ENCODE measurements around the gene SLC28A2. TPM values are rescaled to one million over a fixed set of nuclear protein-coding genes. Genes with fewer than 3 reads are reported as not detected.

Gene SLC28A2, protein sequence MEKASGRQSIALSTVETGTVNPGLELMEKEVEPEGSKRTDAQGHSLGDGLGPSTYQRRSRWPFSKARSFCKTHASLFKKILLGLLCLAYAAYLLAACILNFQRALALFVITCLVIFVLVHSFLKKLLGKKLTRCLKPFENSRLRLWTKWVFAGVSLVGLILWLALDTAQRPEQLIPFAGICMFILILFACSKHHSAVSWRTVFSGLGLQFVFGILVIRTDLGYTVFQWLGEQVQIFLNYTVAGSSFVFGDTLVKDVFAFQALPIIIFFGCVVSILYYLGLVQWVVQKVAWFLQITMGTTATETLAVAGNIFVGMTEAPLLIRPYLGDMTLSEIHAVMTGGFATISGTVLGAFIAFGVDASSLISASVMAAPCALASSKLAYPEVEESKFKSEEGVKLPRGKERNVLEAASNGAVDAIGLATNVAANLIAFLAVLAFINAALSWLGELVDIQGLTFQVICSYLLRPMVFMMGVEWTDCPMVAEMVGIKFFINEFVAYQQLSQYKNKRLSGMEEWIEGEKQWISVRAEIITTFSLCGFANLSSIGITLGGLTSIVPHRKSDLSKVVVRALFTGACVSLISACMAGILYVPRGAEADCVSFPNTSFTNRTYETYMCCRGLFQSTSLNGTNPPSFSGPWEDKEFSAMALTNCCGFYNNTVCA
- polyA plus RNA-seq (2011; rRNA removed) (not detected in 2 replicates), polyA minus RNA-seq (2011; rRNA and poly(A)+ RNA removed) (not detected in 2 replicates)

DNA sequence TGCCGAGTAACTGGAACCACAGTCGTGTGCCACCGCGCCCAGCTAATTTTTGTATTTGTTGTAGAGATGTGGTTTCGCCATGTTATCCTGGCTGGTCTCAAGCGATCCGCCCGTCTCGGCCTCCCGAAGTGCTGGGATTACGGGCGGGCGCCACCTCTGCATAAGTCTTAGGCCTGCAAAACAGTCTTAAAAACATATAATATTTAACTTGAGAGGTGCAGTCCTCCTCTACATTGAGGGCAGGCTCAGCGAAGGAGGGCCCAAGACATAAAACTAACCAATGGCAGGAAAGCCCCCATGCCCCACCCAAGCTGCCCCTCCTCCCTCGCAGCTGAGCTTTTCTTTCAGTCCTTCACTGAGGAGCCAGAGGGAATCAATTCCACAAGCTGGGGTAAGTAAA lies at the start of gene SLC28A2:
SLC28A2 (plus strand) TSS at position 347 of the 400 bp plus-strand sequence. CDS start 982 bp downstream, outside the sequence.
- Histone ChIP-seq H3K27me3 (ENCODE audit: control insufficient read depth, insufficient read depth, low read length) (no peaks in the 10 kb centered on the region), H3K36me3 (ENCODE audit: control insufficient read depth, insufficient read depth, low read length) (no peaks in the 10 kb centered on the region), H3K4me3 (ENCODE audit: low read depth, low read length) (no peak within 1 kb of the TSS)
- no peak for DNase-seq (ENCODE audit: low read depth)
- ChIA-PET CTCF (interaction anchor here (1.0 kb wide), 1 partner anchor 9 kb away, joined by 4 read pairs; no protein-coding TSS in a partner anchor), POLR2A (no interaction called here)
- TF ChIP-seq, protein P1, sequence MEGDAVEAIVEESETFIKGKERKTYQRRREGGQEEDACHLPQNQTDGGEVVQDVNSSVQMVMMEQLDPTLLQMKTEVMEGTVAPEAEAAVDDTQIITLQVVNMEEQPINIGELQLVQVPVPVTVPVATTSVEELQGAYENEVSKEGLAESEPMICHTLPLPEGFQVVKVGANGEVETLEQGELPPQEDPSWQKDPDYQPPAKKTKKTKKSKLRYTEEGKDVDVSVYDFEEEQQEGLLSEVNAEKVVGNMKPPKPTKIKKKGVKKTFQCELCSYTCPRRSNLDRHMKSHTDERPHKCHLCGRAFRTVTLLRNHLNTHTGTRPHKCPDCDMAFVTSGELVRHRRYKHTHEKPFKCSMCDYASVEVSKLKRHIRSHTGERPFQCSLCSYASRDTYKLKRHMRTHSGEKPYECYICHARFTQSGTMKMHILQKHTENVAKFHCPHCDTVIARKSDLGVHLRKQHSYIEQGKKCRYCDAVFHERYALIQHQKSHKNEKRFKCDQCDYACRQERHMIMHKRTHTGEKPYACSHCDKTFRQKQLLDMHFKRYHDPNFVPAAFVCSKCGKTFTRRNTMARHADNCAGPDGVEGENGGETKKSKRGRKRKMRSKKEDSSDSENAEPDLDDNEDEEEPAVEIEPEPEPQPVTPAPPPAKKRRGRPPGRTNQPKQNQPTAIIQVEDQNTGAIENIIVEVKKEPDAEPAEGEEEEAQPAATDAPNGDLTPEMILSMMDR (IDR thresholded peaks at IDR 0.05; ENCODE audit: insufficient read depth, low read depth, low read length): no peak

DNA sequence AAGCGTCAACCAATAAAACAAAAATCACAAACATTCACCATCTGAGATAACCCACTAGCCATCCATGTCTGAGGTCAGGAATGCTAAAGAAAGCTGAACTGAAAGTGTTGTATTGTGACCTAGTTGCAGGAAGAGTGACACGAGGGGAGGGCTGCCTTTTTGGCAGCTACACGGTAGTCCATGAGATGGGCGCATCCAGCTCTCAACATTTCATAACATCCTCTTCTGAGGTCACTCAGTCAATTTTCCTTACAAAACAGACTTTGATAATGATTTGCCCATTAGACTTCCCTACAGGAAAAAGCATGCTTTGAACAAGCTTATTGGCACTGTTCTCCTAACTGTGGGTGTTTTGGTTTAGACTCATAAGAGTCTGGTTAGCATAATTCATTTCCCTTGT lies 48.9 kb upstream of the SLC28A2 start:
- CTCF ChIA-PET: interaction anchor here (0.9 to 3.6 kb wide), 3 partner anchors 15 to 197 kb away, joined by 4 to 21 read pairs (median 6); no protein-coding TSS in a partner anchor
- no peaks in the 10 kb centered on the region for H3K36me3 ChIP-seq (ENCODE audit: control insufficient read depth, insufficient read depth, low read length)
- TF ChIP-seq, protein P1 (IDR thresholded peaks at IDR 0.05; ENCODE audit: insufficient read depth, low read depth, low read length): no peak
- POLR2A ChIA-PET: no interaction called here
- peaks cover 3% of the 10 kb centered on the region for H3K27me3 ChIP-seq (ENCODE audit: control insufficient read depth, insufficient read depth, low read length)
- H3K4me3 ChIP-seq (ENCODE audit: low read depth, low read length): no peak overlapping the region
- DNase-seq (ENCODE audit: low read depth): no peak

DNA sequence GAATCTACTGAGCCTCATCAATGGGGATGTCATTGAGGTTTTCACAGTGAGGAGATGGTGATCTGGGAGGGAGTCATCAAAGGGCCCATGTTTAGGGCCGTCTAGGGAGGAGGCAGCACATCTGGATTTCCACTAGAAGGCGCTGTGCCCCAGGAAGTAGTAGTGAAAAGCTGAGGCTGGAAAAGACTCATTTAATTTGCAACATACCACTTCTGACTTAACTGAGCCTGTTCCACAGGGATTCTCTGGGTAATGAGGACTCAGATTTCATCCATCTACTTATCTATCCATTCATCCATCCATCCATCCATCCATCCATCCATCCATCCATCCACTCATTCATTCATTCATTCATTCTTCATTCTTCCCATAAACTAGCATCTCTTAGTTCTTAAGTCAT lies 46.8 kb upstream of the SLC28A2 start:
- DNase-seq (ENCODE audit: low read depth): no peak
- CTCF ChIA-PET: interaction anchor here (0.7 to 3.6 kb wide), 26 partner anchors 9 to 532 kb away, joined by 3 to 38 read pairs (median 4); a partner anchor contains a TSS
- no peak overlapping the region for H3K4me3 ChIP-seq (ENCODE audit: low read depth, low read length)
- H3K27me3 ChIP-seq (ENCODE audit: control insufficient read depth, insufficient read depth, low read length): peaks cover 3% of the 10 kb centered on the region
- TF ChIP-seq, protein P1 (IDR thresholded peaks at IDR 0.05; ENCODE audit: insufficient read depth, low read depth, low read length): peak; percentile 84
- POLR2A ChIA-PET: interaction anchor here (0.6 to 0.7 kb wide), 2 partner anchors 42 to 46 kb away, joined by 3 to 6 read pairs; no protein-coding TSS in a partner anchor
- H3K36me3 ChIP-seq (ENCODE audit: control insufficient read depth, insufficient read depth, low read length): no peaks in the 10 kb centered on the region

DNA sequence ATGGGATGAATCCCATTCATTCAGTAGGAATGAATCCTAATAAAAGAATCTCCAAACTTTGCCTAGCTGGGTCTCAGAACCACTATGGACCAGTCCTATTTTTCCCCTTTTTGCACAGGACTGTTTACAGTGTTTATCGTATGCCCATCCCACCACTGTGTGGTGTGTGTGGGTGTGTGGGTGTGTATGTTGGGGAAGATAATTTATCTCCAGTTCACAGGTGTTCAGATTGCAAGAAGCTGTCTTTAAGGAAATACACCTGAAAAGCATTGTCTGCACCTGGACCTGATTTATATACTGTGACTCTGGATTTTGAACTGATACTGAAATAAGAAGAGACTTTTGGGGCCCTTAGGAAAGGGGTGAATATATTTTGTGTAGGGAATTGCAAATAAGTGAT lies 39.5 kb upstream of the SLC28A2 start:
- TF ChIP-seq, protein P1 (IDR thresholded peaks at IDR 0.05; ENCODE audit: insufficient read depth, low read depth, low read length): no peak
- DNase-seq (ENCODE audit: low read depth): no peak
- peaks cover 2% of the 10 kb centered on the region; the same call in 1 of the 2 replicates for H3K27me3 ChIP-seq (ENCODE audit: control insufficient read depth, insufficient read depth, low read length)
- POLR2A ChIA-PET: no interaction called here
- H3K4me3 ChIP-seq (ENCODE audit: low read depth, low read length): no peak overlapping the region
- CTCF ChIA-PET: interaction anchor here (1.5 kb wide), 1 partner anchor 50 kb away, joined by 4 read pairs; no protein-coding TSS in a partner anchor
- H3K36me3 ChIP-seq (ENCODE audit: control insufficient read depth, insufficient read depth, low read length): no peaks in the 10 kb centered on the region

All from BJ (cell line).